ENCODE data around the gene RAPGEF3.

Gene RAPGEF3

DNA sequence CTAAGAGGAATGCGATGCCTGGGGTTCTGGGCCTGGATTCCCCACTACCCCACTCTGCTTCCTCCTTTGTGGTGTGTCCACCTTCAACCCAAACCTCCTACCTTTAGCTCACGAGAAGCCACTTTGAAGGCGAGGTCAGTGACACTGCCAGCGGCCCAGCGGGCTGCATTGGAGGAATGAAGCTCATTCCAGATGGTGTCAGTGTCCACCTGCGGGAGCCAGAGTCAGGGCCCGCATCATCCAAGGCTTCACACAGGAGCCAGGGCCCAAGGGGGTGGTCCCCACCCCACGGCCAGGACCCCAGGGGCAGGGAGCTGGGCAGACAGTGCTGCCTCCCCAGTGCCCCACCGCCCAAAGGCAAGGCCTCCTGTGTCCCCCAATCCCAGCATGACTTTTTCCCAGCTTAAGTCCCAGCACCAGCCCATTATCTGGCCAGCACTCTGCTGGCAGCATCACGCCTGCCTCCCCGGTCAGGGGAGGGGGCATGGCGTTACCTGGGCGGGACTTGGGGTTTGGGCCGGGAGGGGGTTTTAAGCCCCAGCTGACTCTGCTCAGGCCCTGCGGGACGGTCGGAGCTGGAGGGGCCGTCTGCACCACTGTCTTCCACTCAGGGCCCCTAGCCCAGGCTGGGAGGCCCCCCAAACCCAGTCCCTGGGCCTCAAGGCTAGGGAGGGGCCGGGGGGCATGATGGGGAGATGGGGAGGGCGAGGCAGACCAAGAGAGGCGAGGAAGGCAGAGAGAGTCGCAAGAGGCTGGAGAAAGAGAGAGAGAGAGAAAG is 31.2 kb upstream of the RAPGEF3 start:
- DNase-seq, result no peak

DNA sequence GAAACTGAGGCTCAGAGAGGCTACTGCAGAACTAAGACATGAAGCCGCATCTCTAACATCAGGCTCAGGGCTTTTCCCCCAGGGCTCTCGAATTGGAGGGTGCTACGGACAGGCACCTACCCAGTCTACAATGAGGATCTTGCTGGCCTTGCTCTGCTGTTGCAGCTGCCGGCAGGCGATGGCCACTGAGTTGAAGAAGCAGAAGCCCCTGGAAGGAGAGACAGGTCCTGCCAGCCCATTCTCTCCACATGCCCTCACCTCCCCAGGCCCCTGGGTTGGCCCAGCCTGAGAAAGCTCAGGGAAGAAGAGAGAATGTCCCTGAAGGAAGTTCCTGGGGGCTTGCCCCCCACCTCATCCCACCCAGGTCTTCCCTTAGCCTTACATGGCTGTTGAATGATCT is 30.5 kb upstream of the RAPGEF3 start:
- DNase-seq, result no peak

DNA sequence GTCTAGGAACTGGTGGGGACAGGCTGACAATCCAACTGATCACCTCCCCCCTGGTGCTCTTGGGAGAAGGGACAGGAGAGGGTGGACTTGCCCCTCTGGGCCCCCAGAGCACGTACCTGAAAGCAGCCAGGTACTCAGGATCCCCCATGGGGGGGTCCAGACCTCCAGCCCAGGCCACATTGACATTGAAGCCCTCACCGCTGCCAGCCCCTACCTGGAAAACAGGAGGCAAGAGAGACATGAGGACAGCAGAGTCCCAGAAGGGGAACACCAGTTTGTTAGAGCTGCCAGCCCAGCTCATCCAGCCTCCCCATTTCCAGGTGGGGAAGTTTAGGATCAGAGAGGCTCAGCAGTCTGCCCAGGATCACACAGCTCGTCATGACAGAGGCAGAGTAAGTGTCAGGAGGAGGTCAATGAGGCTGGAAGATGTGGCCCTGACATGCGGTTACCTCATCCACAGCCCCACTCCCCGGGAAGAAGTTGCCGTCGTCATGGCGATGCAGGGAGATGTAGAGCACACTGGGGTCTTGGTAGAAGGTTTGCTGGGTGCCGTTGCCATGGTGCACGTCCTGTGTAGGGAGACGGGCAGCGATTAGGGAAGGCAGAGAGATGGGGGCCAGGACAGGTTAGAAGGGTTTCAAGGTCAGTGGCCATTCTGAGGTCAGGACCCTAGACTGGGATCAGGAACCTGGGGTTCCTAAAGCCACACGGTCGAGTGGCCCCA is 29.1 kb upstream of the RAPGEF3 start:
- no peak for DNase-seq

DNA sequence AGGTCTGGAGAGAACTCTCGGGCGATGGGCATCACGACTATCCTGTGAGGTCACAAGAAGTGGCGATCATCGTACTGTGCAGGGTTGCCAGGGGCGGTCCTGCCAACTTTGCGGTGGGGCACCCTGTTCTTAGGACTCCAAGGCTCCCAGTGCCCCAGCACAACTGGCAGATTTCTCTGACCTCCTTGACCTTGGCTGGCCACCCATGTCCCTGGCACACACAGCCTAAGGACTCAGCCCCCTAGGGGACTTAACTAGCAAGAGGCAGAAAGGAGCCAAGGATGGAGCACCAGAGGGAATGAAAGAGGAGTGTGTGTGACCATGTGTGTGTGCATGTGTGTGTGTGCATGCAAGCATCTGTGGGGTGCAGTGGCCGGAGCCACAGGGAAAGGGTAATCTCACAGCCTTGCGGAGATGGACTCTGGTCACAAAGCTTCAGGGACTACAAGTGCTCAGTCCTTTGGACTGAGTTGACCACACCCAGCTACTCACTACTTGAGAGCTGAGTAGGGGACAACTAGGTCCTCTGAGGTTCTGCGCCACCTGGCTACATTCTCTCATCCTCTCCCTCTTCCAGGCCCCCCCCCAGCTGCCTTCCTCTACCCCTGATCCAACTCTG is 28.1 kb upstream of the RAPGEF3 start:
- no peak for DNase-seq

DNA sequence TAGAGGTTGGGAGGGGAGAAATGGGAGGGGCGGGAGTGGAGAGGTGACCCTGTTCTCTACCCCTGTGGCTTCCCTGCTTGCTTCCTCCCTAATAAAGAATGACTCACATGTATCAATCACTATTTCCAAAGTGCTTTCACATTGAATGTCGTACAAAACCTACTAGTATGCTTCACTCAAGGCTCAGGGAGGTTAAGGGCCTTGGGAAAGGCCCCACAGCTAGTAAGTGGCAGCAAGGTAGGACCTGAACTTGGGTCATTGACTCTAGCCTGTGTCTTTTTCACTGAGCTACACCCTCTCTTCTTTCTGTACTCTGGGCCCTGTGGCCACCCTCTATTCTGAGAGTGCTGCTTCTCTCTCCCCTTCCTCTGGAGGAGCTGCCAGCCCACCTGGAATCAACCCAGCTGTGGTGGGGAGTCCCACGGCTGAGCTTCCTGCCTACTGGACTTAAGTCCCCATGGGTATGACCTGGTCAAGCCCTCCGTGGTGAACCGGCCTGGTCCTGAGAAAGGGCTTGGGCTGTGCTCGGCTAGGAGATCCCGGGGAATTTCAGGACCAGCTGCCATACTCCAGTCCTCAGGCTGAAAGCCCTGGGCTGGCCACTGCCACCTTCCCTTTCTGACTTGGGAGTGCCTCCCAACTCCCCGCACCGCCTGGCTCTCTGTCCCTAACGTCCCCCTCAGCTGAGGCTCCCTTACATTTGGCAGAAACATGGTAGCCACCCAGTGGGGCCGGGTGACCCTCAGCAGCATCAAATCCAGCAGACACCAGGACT is 27.4 kb upstream of the RAPGEF3 start:
- DNase-seq, result no peak

DNA sequence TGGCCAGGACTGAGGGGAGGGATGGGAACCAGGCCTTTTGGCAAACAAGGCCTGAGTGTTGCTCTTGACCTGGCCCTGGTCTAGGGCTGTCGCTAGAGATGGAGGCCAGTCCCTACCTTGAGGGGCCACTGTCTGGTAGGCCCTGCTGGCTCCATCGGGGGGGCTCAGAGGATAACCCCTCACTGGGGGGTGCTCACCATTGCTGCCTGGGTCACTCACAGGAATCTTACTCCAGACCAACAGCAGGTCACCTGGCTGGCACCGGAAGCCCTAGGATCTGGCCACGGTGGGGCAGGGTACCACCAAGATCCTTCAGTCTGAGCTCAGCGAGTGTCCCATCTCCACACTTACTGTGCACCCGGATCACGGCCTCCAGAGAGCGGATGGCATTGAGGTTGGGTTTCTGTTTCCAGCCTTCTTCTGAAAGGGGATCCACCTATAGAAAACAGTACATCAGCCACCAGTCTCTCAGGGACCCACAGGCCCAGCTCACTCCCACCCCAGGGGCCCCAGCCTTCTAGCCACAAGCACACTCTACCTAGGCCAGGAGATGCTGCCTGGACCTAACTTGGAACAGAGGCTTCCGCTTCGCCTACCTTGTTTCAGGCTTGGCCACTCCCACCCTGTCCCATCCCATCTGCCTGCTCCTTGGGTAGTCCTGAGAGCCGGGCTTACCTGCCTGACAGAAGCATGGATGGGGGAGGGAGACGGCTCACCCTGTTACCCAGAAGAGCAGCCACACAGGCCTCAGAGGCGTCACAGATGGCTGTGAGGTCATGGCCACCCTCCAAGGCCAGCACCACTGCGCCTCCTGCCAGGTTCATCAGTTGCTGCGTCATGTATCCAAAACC is 26.6 kb upstream of the RAPGEF3 start:
- no peak for DNase-seq

DNA sequence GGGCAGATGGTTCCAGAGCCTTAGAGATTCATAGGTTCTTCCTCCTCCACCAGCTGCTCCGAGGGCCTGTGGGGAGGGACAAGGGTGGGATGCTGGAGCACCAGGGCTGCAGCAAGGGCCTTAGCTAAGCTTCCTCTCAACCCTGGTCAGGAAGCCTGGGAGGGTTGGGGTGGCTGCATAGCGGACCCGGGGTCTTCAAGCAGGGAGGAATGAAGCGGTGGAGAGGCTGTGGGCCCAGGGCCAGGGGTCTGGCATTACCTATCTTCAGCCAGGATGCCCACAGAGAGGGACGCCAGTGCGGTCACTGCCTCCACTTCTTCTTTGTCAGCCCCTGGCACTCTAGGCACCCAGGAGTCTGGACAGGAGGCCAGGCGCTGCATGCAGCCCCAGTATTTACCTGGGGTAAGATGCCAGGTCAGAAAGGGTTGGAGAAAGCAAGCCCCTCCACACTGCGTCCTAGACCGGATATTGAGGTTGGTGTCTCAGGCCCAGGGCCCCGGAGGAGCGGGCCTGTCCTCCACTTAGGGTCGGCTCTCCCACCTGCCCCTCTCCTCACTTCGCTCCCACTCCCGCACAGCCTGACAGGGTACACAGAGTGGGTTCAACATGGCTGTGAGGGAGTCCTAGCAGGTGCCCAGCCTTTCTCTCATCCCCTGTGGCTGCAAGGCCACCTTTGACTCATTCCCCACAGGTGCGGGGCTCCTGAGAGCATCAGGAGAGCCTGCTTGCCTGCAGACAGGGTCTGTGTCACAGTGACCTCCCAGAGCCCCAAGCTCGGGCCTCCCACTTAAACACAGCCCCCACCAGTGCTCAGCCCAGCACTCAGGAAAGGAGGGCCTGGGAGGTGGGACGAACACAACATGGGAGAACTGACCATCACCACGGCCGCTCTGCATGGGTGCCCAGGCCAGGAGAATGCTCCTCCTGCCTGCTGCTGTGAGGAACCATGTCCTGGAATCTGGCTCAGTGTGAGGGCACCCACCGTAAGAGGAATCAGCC is 25.4 kb upstream of the RAPGEF3 start:
- no peak for DNase-seq

DNA sequence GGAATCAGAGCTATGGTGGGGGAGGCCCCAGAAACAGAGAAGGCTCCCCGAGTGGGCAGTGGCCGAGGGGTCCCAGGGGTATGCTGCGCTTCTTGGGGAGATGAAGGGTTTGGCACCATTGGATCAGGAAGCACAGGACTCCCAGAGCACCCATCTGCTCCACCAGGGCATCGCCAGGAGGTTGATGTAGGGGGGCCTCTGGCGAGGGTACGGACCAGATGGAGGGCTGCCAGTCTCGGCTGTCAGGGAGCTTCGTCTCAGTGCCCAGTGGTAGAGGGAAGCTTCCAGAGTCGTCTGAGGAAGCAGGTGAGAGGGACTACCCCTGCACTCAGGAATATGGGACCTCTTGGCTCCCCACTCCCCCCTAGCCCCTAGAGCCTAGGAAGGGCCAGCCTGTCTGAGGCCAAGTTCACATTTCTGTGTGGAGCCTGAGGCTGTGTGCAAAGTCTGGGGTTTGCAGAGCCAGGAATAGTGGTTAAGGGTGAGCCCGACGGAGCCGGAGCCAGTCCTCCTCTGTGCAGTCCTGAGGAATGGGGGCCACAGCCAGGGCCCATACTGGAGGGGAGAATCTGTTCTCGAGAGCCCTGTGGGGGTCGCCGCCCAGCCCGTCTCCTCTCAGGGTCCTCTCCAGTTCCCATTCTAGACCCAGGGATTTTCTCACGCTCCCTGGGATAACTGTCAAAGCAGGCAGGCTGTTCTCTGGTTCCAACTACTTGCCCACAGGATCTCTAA is 24.5 kb upstream of the RAPGEF3 start:
- no peak for DNase-seq

DNA sequence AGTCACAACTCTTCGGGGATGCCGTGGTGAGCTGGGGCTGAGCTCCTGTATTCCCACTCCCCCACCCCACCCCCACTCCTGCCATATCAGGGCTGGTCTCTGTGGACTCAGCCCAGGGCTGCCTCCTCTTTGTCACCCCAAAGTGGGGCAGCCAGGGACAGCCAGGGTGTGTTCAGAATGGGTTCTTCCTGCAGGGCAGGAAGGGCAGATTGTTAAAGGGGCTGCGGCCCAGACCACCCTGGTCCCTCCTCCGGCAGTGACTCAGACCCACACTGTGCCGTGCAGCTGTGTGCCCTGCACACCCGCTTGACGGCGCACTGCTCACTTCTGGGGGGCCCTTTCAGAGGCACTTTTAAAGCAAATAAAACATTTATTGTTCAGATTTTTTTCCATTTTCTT is 23.7 kb upstream of the RAPGEF3 start:
- DNase-seq, result no peak

DNA sequence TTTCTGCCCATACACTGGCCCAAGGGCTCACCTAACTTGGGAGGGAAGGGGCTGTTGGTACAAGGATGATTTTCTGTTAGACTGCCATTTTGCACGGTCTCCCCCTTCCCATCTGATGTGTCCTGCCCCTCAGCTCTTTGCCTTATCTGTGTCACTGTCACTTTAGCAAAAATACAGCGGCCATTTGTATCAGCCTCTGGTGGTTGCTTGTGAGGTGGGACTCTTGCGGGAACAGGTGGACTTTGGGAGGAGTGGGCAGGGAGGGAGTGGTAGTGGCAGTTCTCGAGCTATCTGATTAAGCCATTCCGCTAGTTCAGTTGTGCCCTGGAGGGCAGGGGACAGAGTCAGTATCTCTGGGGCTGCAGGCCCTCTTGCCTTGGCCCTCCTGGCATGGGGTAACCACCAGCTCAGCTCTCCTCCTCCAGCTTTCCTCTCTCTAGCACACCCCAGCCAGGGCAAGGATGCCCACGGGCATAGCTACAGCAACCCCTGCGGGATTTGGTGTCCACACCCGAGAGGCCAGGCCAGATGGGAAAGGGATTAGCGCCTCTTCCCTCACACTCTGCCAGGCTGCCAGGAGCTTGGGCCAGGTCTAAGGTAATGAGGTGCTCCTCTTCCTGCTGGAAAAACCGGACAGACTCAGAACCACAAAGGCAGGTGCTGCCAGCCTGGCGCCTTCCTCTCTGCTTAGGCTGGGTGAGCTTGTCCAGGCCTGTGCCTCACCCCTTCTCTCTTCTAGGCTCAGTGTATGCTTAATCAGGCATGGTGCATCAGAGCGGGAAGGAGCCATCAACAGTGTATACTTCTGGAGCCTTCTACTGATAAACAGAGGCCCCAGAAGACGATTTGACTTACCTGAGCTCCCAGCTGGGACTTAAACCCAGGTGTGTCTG is 23.0 kb upstream of the RAPGEF3 start:
- no peak for DNase-seq

DNA sequence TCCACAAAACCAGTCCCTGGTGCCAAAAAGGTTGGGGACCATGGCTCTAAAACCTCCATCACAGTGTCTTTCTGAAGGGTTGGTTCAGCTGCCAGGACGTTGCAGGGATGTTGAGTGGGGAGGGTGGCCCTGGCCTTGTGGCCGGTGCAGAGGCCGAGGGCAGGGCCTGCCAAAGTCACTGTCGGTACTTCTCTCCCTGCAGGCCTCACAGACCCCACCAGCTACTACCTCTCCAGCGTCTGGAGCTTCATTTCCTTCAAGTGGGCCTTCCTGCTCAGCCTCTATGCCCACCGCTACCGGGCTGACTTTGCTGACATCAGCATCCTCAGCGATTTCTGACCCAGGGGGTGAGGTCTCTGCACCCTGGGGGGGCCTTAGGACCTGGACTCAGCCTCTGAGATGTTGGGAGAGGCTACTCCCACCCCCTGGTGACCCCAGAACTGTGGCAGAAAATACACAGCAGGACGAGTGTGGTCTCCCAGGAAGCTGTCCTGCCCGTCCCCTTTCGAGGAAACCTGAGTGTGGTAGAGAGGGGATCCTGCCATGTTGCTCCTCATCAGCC is 21.3 kb upstream of the RAPGEF3 start:
- no peak for DNase-seq

DNA sequence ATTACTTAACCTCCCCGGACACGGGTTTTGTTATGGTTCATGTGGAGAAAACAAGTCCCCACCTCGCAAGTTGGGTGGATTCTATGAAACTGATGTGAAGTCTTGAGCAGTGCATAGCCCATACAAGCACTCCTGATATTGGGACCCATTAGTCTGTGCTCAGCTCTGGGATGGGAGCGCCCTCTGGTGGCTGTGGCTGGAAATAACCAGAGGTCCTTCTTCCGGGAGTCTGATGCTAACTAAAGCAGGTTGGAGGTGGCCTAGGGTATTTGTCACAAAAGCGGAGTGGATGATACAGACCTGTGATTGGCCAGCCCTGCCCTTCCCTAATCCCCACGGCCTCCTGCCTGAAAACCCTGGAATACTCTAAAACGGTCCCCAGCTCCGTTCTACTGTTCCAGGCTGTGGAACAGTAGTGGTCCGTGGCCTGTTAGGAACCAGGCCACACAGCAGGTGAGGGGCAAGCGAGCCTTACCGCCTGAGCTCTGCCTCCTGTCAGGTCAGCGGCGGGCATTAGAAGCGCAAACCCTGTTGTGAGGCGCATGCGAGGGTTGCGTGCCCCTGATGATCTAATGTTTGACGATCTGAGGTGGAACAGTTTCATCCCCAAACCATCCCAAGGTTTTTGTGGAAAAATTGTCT is 20.7 kb upstream of the RAPGEF3 start:
- DNase-seq, result peak; percentile 94

DNA sequence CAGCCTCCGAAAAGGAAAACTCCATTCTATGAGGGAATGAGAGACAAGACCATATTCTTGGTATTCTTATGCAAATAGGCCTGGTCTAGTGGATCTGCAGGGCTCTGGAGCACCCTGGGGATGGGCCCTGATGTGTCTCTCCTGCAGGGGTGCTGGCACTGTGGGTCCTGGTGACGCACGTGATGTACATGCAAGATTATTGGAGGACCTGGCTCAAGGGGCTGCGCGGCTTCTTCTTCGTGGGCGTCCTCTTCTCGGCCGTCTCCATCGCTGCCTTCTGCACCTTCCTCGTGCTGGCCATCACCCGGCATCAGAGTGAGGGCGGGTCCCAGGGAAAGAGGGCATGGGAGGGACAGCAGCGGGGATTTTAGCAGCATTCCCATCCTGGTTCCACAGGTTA is 20.2 kb upstream of the RAPGEF3 start:
- no peak for DNase-seq

DNA sequence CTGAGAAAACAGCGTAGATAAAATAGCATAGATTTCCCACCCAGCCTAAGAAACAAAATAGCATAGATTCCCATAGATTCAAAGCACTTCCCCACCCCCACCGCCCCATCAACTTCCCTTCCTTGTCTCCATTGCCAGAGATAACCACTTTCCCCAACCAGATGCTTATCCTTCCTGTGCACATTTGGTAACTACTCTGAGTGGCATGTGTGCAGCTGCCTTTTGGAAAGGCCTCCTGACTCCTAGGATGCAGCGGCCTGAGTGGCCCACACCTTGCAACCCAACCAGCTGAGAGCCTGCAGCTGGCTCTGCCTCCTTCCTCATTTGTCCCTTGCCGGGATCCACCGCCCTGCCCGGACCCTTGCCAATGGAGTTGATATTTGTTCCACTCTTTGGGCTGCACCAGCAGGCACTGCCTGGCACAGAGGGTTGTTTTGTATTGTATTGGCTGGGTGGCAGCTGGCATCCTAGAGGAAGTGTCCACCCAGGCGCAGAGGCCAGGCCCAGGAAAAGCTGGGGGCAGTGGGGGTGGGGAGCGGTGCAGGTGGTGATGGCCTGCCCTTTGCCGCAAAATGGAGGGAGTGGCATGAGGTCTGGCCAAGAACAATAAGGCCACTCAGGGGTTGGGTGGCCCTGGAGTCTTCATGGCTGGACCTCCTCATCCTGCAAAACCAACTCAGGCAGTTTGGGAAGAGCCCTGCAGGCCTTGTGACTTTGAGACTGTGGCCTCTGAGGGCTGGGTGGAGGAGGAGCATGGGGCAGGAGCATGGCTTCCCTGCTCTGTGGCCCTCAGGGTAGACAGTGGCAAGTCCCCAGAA is 19.3 kb upstream of the RAPGEF3 start:
- DNase-seq, result no peak

DNA sequence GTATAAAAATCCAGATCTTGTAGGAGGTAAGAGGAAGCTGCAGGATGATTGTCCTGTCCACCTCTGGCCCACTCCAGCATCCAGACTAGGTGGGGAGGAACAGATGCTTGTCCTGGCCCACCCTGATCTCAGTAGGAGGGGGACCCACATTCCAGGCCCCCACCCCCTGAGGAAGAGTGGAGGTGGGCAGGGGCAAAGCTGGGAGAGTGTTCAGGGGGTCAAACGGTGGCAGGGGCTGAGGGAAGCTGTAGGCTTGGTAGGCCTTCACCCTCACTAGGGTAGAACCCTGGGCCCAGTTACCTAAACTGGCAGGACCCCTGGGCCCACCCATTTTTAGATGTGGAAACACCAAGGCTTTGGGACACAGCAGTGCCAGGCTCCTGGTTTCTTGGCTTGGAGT is 18.5 kb upstream of the RAPGEF3 start:
- DNase-seq, result no peak

DNA sequence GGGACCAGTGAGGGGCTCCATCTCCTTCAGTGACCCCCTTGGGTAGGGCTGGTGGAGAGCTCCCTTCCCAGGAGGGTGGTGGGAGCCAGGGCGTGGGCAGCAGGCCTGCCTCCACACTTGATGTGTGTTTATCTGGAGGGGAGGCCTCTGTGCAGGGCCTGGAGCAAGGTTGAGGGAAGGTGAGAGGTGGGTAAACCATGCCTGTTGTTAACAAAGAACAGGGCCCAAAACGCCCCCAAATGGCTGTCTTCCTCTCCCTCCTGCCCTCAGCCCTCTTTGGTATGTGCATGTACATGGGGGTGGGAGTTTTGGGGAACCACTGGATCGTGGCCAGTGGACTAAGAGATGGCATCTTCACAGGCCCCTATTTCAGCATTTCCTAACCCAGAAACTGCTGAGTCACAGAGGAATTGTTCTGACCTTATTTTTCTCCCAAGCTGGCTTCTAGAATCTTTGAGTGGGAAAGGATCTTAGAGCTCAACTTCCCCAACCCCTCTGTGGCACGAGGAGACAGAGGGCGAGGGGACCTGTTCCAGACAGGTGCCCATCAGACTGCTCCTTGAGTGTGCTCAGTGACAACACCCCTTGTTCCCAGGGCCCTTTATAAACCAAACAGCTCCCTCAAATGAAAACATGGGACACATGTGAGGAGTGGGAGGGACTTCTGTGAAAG is 17.9 kb upstream of the RAPGEF3 start:
- no peak for DNase-seq

Measured in stimulated activated CD4-positive, alpha-beta T cell treated with anti-CD3 and anti-CD28 coated beads, Interleukin-12 subunit alpha, Interleukin-12 subunit beta, amount 100 ng/mL, for 4 hours (primary cell).